ENCODE measurements around the gene DGKA. TPM values are rescaled to one million over a fixed set of nuclear protein-coding genes. Genes with fewer than 3 reads are reported as not detected.

Gene DGKA
- total RNA-seq, 1 experiment from 2014 or later, result 5.9 TPM

DNA sequence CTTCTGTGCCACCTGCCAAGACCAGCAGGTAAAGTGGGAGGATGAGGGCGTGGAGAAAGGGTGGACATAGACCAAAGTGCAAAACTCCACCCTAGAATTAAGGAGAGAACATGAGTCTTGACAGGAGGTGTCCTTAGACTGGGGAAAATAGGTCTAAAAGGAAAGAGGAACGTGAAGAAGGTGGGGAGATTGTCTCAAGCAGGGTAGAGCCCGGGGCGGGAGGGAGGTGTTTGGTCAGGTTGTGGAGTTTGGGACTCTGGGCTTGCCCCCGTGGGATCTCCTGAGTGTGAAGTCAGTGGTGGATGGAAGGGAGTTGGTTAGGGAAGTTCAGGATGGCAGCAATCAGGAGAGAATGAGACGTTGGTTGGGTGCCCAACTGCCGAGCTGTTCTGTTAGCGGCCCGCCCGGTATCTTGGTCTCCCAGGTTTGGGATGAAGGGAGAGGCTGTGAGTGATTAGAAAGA lies 386 bp downstream of the DGKA start:
- no peak for DNase-seq (ENCODE audit: low spot score)

DNA sequence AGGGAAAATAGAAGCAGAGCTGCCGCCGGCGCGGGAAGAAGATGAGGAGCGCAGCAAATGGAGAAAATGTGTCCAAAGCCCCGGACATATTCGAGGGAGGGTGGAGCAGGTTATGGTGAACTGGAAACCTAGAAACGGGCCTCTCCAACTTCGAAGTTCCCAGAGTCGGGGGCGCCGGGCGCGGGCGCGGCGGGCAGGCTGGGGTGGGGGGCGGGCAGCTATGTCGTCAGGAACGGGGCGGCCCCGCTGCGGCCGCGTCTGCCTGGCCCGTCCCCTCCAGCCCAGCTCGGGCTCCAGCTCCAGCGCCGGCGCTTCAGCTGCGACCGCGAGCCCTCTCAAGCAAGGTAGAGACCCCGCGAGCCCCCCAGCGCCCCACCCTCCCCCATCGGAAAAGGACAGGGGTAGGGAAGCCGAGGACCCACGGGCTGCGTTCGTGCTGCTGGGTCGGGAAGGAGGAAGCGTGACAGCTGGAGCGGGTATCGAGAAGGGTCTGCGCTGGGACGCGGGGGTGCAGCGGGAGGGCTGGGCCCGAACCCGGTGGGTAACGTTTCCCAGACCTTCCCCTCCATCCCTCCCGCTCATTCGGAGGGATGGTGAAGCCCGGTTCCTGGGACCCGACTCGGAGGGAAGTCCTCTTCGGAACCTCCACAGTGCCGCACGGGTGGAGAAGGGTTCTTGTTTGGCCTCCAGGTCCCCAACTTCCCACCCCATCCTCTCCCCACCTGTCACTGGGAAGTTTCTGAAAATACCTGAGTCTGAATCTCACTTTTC lies 1.0 kb downstream of the DGKA start:
- DNase-seq (ENCODE audit: low spot score), result no peak

DNA sequence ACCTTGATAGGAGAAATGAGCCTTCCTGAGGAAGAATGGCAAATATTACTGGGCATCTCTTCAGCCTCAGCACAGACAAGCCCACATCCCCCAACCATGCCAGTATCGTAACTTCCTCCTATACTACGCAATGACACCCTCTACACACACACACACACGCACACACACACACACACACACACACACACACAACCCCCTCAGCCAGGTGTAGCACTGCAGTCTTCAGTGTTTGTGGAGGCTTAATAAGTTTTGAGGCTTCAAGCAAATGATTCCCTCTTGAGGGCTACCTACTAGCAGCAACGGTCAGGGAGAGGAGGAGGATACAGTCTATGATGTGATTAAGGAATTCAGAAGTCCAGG lies 1.6 kb downstream of the DGKA start:
- DNase-seq (ENCODE audit: low spot score), result peak; percentile 26

DNA sequence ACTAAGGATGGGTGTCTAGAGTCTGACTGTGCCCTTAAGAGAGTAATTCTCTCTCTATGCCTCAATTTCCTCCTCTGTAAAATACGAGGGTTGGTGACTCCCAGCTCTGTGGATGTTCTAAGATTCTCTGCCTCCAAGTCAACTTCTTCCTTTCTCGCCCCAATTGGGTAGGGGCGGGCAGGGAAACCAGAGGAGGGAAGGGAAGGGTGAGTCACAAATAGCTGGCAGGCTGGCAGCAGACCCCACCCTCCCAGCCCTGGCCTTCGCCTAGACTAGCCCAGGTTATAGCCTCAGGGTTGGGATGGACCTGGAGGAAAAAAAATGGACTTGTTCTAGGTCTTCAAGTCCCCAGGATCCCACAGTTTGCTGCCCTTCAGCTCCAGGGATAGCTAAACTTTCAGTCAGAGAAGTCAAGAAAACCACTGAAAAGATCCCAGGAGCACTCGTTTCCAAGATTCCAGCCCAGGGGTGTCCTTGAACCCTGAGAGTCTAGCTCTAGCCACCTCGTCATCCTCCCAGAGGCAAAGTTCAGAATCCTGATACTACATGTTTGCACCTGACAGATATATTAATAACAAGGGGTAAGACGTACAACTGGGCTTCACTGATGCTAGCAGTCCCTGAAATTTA lies 2.3 kb downstream of the DGKA start:
- DNase-seq (ENCODE audit: low spot score), result peak; percentile 28

DNA sequence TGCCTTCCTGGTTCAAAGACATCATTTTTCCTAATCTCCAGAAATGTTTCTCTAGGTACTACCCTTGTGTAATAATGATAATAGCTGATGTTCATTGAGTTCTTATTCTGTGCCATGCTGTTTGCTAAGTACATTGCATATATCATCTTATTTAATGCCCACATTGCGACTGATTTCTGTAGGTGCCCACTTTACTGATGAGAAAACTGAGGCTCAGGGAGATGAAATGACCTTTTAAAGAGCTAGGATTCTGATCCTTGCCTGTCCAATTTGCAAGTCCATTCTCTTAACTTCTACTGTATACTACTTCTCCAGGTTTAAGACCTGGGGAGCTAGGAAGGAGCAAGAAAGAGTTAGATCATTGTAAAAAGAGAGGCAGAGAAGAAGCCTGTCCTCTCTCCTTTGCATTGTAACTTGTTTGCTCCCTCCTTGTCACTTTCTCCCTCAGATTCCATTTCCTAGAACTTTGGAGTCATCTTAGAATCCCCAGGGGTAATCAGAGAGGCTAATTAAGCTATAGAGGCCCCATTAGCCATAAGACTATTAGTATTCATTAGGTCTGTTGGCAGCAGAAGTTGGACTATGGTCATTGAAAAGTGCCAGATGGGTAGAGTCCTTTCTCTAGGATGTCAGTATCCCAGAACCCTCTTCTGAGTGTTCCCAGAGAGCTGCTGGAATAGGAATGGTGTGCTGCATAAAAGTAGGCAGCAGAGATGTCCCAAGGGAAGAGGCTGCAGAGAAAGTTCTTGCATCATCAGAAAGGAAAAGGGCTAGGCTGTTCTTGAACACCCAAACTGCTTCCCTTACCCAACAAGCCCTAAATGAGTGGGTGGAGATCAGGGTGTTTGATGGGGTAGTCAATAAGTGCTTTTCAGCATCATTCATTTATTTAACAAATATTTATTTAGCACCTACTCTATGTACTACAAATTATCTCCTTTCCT lies 3.1 kb downstream of the DGKA start:
- DNase-seq (ENCODE audit: low spot score), result no peak

DNA sequence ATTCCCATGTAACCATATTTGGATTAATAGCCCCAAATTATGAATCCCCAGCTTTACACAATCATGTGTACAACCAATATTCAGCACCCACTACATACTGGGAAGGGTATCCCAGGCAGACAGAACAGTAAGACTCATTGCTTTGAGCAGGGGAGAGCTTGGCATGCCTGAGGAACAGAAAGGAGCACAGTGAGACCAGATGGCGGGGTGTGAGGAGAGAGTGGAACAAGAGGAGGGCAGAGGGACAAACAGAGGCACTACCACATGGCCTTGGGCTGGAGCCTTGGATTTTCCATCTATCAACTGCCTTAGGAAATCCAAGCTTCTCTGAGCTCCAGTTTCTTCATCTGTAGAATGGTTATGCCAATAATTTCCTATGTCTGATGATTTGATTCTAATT lies 3.8 kb downstream of the DGKA start:
- no peak for DNase-seq (ENCODE audit: low spot score)

DNA sequence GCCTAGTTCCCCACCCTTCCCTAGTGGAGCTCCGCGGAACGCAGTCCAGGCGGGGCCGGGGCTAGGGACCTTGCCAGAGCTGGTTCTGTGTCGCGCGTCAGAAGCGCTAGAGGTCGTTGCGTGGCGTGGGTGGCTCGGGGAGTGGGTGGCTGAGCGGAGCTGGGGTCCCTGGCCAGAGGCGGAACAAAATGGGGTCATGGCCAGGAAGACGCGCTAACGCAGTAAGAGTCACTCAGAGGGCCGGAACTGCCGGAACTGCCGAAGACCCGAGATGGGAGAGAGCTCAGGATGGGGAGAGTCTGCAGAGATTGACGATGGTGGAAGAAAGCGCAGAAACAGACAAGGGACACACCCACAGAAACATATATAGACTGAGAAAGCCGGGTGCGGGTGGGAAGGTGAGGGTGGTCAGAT lies 4.8 kb downstream of the DGKA start:
- no peak for DNase-seq (ENCODE audit: low spot score)

DNA sequence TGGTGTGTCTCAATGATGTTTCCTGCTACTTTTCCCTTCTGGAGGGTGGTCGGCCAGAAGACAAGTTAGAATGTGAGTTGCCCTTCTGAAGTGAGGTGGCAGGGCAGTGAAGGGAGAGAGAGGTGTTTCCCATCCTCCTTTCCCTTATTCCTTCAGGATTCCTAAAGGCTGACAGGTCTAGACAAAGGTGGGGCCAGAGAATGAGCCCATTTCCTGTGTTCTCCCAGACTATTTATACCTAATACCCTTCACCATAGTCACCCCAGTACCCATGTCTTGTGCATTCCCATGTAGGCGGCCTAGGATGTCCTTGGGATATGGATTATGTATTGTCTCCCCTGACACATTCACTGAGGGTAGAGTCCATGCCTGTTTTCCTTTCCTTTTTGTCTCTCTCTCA lies 7.0 kb downstream of the DGKA start:
- DNase-seq (ENCODE audit: low spot score), result no peak

DNA sequence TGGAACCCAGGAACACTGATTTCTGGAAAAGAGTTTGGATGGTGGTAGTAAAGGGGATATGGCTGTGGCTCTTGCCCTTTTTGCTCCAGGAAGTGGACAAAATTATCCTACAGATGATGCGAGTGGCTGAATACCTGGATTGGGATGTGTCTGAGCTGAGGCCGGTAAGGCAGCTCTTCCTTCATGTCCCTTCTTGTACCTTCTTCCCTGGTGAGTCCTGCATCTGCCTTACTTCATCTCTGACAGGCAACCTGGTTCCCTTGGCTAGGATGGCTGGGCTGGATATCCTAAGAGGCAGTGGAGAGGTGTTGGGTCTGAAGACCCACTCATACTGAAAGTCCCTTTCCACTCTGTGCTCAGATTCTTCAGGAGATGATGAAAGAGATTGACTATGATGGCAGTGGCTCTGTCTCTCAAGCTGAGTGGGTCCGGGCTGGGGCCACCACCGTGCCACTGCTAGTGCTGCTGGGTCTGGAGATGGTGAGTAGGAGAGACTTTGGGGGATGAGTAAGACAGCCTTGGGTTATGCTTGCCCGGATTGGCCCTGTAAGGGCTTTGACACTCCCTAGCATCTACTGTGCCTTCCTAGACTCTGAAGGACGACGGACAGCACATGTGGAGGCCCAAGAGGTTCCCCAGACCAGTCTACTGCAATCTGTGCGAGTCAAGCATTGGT lies 8.0 kb downstream of the DGKA start:
- DNase-seq (ENCODE audit: low spot score), result no peak

DNA sequence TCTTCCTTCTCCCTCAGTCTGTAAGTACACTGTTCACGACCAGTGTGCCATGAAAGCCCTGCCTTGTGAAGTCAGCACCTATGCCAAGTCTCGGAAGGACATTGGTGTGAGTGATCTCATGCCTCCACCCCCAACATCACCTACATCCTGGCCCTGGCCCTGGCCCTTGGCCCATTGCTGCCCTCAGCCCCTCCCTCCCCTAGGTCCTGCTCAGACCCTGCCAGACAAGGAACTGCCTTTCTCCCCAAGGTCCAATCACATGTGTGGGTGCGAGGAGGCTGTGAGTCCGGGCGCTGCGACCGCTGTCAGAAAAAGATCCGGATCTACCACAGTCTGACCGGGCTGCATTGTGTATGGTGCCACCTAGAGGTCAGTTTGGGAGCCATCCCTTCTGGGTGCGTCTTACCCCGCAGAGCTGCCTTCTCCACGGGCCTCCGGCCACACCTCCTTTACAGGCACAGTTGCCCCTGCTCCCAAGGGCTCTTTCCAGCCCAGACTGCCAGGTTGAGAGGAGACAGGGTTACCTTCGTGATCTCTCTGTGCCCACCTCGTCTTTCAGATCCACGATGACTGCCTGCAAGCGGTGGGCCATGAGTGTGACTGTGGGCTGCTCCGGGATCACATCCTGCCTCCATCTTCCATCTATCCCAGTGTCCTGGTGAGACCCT lies 9.2 kb downstream of the DGKA start:
- DNase-seq (ENCODE audit: low spot score), result peak; percentile 91

DNA sequence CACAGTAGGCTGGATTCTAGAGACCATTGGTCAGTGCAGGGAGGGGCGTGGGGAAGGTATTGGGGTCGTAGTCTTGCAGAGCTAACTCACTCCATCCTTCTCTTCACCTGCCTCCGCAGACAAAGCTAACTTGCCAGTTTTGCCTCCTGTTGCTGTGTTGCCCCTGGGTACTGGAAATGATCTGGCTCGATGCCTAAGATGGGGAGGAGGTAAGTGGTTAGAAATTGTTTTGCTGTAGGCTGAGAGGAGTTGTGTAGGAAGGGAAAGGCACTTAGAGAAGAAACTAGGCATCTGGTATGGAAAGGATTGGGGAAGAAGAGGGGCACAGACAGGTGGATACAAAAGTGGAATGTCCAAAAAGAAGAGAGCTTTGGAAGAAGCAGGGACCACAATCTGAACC lies 11.1 kb downstream of the DGKA start:
- DNase-seq (ENCODE audit: low spot score), result no peak

DNA sequence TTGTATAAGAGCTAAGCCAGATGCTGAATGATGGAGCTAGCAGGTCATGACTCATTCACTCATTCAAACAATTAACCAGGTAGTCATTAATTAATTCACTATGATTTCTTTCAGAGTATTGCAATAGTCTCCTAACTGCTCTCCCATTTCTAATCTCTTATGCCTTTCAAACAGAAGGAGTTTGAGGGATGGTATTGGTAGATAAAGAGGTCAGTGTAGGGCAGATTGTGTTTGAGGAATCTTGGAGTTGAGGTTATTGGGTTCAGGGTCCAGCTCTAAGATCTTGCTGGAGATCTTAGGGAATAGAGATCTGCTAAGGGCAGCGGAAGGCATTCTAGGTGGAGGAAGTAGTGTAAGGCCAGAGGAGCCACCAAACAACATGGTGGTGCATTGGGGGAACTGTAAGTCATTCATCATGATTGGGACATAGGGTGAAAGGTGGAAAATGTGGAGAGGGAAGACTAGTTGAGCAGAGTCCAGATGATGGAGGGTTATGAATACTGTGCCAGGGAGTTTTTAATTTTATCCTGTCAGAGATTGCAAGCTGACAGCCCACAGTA lies 11.7 kb downstream of the DGKA start:
- no peak for DNase-seq (ENCODE audit: low spot score)

DNA sequence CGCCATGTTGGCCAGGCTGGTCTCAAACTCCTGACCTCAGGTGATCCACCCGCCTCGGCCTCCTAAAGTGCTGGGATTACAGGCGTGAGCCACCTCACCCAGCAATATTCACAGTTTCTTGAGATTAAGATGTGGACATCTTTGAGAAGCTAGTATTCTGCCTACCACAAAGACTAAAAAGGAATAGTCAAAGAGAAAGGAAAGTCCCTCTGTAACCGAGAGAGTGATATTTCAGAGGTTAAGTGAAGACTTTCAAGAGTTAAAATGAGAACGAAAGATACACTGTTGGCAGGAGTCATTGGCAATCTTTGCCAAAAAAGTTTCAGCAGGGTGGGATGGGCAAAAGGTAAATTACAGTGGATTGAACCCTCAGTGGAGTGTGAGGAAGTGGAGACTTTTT lies 15.6 kb downstream of the DGKA start:
- DNase-seq (ENCODE audit: low spot score), result no peak

DNA sequence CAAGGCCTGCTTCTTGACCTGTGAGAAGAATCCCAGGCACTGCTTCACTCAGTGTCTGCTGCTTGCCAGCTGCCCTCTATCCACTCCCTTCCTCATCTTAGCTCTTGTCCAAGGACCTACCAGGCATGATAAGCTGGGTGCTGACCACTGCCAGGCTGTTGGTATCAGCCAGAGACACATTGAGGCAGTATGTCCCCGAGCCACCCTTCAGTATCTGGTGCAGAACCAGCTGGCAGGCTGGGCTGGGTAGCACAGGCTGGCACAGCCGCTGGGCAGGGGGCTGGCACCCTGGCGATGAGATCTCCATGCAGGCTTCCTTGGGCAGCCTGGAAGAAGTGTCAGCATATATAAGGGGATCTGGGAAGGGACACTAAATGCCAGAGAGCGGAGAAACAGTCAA lies 24.4 kb downstream of the DGKA start:
- DNase-seq (ENCODE audit: low spot score), result no peak

DNA sequence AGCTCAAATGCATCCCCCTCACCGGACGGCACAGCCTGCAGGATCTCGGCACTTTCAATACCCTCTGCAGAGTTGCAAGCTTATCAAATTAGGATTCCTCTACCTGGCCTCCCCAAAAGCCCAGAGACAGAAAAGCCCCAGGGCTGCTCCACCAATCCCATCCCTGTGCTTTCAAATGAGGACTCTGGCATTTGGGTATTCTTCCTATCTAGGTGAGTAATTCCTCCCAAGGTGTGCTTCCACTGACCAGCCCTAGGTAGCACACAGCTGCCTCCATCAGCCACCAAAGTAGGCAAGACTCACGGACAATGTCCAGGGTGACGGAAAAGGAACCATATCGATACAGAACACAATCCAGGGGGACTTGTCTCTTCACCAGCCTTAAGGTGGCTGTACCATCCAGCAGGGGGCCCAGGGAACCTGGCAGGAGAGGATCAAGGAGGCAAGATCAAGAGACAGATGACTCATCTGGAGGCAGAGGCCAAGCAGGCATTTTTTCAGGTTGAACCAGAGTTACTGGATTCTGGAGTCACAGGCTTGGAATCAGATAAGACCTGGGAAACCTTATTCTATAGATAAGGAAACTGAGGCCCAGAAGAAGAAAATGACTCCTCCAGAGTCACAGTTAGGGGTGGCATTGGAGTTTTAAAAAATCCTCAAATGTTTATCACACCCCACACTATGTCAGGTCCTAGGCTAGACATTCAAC lies 25.0 kb downstream of the DGKA start:
- peak; percentile 87 for DNase-seq (ENCODE audit: low spot score)

DNA sequence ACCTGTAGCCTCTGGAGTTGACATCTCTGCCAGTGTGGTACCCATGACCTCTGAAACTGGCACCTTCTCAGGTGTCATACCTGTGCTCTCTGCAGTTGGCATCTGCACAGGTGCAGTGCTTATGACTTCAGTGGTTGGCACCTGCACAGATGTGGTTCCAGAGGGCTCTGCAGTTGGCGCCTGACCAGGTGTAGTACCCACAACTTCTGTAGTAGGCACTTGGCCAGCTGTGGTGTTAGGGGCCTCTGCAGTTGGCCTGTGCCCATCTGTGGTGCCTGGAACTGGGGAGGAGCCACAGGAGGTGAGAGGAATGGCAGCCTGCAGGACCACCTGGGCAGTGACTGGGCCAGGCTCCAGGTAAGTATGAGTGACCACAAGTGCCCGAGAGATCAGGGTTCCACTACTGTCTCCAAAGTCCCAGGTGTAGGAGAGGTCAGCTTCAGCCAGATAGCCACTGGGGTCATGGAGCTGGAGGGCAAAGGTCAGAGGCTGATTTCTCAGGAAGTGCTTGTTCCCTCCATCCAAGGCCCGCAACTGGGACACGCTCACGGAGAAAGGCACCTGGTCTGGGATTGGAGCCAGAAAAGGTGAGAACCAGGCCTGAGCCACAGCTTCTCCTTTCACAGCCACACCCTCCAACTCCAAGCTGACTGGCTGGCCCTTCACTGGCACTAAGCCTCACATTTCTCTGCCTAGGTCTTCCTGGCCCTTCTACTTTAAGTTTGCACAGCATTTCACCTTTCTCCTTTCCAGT lies 26.3 kb downstream of the DGKA start:
- DNase-seq (ENCODE audit: low spot score), result peak; percentile 50

DNA sequence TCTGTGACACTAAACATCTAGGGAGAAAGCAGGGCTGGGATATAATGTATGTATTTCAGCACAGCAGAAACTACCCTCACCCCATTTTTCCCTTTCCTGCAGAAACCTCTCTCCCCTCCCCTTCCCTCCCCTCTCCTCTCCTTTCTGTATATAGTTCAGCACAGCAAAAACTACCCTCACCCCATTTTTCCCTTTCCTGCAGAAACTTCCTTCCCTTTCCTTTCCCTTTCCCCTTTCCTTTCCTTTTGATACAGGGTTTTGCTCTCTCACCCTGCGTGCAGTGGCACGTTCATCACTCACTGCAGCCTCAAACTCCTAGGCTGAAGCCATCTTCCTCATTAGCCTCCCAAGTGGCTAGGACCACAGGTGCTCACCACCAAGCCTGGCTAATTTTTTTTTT lies 32.8 kb downstream of the DGKA start:
- DNase-seq (ENCODE audit: low spot score), result no peak

DNA sequence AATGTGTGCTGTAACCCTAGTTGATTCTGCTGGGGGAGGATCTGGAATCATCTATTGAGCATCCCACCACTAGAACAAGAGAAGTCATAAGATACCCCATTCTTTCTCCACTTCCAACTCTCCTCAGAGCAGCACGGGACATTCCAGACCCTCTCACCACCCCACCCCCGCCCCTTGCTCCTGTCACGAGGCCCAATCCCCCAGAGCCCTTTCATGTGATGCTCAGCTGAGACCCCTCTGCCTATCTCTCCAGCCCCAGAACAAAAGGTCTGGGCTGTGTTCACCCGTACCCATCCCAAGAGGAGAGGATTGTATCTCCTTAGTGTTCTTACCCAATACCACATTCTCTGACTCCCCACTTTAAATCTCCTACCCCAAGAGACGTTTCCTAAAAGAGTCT lies 34.3 kb downstream of the DGKA start:
- no peak for DNase-seq (ENCODE audit: low spot score)

DNA sequence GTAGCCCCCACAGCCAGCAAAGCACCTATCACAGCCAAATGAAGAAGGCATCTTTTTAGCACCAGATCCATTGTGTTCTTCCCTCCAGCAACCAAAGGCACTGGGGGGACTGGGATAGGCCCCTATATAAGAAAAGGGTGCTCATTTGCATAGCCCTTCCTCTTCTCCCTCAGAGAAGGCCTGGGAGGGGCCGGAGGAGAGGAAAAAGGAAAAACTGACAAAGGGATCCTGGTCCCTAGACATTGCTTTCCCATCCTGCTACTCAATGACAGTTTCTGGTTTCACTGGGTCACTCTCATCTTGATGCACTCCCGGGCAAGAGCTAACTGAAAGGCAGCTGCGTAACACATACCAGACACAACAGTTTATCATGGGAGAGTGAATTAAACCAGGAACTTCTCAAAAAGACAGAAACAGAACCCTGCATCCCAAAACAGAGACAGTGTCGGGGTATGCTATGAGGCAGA lies 35.0 kb downstream of the DGKA start, which contains the start of gene PMEL:
PMEL (minus strand) TSS at position 102 of the 467 bp plus-strand sequence; CDS start at position 71, 31 bp downstream.
- no peak for DNase-seq (ENCODE audit: low spot score)

All from HT-29 (cell line).